LNCAP (cell line): Measurements from ENCODE around the gene SCARB1.

Experiments
- CTCF ChIP-seq: fragments of 450-650 bp; IDR thresholded peaks from 2 replicates; pipeline ENCODE4 v1.5.1; 2017; ENCODE audit warnings: mild to moderate bottlenecking

SCARB1 gene

GRCh38 chr12:124863416-124864325, at the start of gene SCARB1:
Gene SCARB1, minus strand, starts transcription at chr12:124863864. Its CDS starts 144 bp downstream, at chr12:124863720.
- no peak for TF ChIP-seq CTCF

GRCh38 chr12:124910561-124911478, 47.2 kb upstream of the SCARB1 start:
- TF ChIP-seq CTCF: no peak

GRCh38 chr12:124909831-124910560, 46.3 kb upstream of the SCARB1 start:
- TF ChIP-seq CTCF: no peak

- peak; percentile 100 for TF ChIP-seq CTCF
Observed at GRCh38 chr12:124906606-124907261, 43.1 kb upstream of the SCARB1 start.

- TF ChIP-seq CTCF: no peak
Observed at GRCh38 chr12:124904306-124905098, 40.8 kb upstream of the SCARB1 start.

- no peak for TF ChIP-seq CTCF
Observed at GRCh38 chr12:124902916-124903315, 39.3 kb upstream of the SCARB1 start.
